ENCODE measurements around the gene GABRG3. TPM values are rescaled to one million over a fixed set of nuclear protein-coding genes. Genes with fewer than 3 reads are reported as not detected.

GABRG3 gene
- total RNA-seq, 1 donor from 2014 or later, result 0.54 TPM

DNA sequence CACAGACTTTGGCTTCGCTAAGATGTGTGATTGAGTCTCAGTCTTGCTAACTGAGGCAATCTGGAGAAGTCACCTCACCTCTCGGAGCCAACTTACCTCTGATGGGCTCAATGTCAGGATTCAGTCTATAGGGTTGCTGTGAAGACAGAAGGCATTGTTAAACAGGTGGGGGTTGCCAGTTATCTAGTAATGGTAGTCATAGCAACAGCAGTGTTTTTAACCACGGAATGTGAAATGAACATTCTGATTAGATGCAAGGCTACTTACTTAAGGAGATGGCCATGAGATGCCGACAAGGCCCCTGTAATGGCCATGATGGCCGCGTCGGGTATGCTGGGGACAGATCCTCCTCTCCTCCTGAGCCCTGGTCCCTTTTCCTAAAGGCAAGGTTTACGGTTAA, 243.1 kb downstream of the GABRG3 start:
- no peaks in the 10 kb centered on the region for H3K36me3 ChIP-seq (ENCODE audit: insufficient read depth, low read length)
- no peak overlapping the region for H3K4me3 ChIP-seq (ENCODE audit: insufficient read depth, low read depth, low read length)
- H3K27me3 Mint-ChIP-seq (ENCODE audit: low read depth, unreplicated experiment), result no peaks in the 10 kb centered on the region
- no peaks in the 10 kb centered on the region for H4K20me1 ChIP-seq (ENCODE audit: insufficient read depth, low read length)
- H3K27ac ChIP-seq (ENCODE audit: low read depth, low read length), result no peak overlapping the region
- H3K27ac Mint-ChIP-seq (ENCODE audit: unreplicated experiment), result peak overlapping the region; percentile 50
- H3K9ac ChIP-seq (ENCODE audit: low read length), result no peak overlapping the region
- H3K36me3 Mint-ChIP-seq (ENCODE audit: low read depth, unreplicated experiment), result no peaks in the 10 kb centered on the region
- no peak for TF ChIP-seq EZH2 (IDR thresholded peaks at IDR 0.05; ENCODE audit: insufficient read depth, low read length)
- H3K4me3 Mint-ChIP-seq (ENCODE audit: unreplicated experiment), result no peak overlapping the region
- H3K27me3 ChIP-seq (ENCODE audit: insufficient read depth, low read length), result no peaks in the 10 kb centered on the region
- H3K4me2 ChIP-seq (ENCODE audit: low read length), result no peak overlapping the region
- peaks cover 2% of the 10 kb centered on the region for H3K9me3 Mint-ChIP-seq (ENCODE audit: unreplicated experiment)
- no peaks in the 10 kb centered on the region for H3K4me1 ChIP-seq (ENCODE audit: insufficient read depth, low read length)
- H3K9me3 ChIP-seq (ENCODE audit: insufficient read depth, low read depth, low read length), result no peaks in the 10 kb centered on the region
- H2AFZ ChIP-seq (ENCODE audit: low read depth, low read length), result no peak overlapping the region
- no peak for DNase-seq (ENCODE audit: low read depth)
- peaks cover 4% of the 10 kb centered on the region for H3K4me1 Mint-ChIP-seq (ENCODE audit: low read depth, unreplicated experiment)
- FAIRE-seq, result no peak
- no peaks in the 10 kb centered on the region for H3K79me2 ChIP-seq (ENCODE audit: insufficient read depth, low read length)

GRCh38 chr15:27214961-27215360, 244.0 kb downstream of the GABRG3 start:
- no peak overlapping the region for H3K4me2 ChIP-seq (ENCODE audit: low read length)
- FAIRE-seq, result no peak
- H3K27ac ChIP-seq (ENCODE audit: low read depth, low read length), result no peak overlapping the region
- no peaks in the 10 kb centered on the region for H3K27me3 ChIP-seq (ENCODE audit: insufficient read depth, low read length)
- DNase-seq (ENCODE audit: low read depth), result no peak
- H3K9me3 ChIP-seq (ENCODE audit: insufficient read depth, low read depth, low read length), result no peaks in the 10 kb centered on the region
- Mint-ChIP-seq H3K9me3 (ENCODE audit: unreplicated experiment) (peaks cover 2% of the 10 kb centered on the region), H3K4me3 (ENCODE audit: unreplicated experiment) (no peak overlapping the region), H3K27ac (ENCODE audit: unreplicated experiment) (no peak overlapping the region), H3K27me3 (ENCODE audit: low read depth, unreplicated experiment) (no peaks in the 10 kb centered on the region), H3K4me1 (ENCODE audit: low read depth, unreplicated experiment) (peaks cover 4% of the 10 kb centered on the region), H3K36me3 (ENCODE audit: low read depth, unreplicated experiment) (no peaks in the 10 kb centered on the region)
- H2AFZ ChIP-seq (ENCODE audit: low read depth, low read length), result no peak overlapping the region
- no peak overlapping the region for H3K4me3 ChIP-seq (ENCODE audit: insufficient read depth, low read depth, low read length)
- no peaks in the 10 kb centered on the region for H4K20me1 ChIP-seq (ENCODE audit: insufficient read depth, low read length)
- no peaks in the 10 kb centered on the region for H3K79me2 ChIP-seq (ENCODE audit: insufficient read depth, low read length)
- H3K9ac ChIP-seq (ENCODE audit: low read length), result no peak overlapping the region
- no peaks in the 10 kb centered on the region for H3K36me3 ChIP-seq (ENCODE audit: insufficient read depth, low read length)
- H3K4me1 ChIP-seq (ENCODE audit: insufficient read depth, low read length), result no peaks in the 10 kb centered on the region
- TF ChIP-seq CTCF (IDR thresholded peaks at IDR 0.05; ENCODE audit: insufficient read depth, low read depth, low read length) (no peak), EZH2 (IDR thresholded peaks at IDR 0.05; ENCODE audit: insufficient read depth, low read length) (no peak)

DNA sequence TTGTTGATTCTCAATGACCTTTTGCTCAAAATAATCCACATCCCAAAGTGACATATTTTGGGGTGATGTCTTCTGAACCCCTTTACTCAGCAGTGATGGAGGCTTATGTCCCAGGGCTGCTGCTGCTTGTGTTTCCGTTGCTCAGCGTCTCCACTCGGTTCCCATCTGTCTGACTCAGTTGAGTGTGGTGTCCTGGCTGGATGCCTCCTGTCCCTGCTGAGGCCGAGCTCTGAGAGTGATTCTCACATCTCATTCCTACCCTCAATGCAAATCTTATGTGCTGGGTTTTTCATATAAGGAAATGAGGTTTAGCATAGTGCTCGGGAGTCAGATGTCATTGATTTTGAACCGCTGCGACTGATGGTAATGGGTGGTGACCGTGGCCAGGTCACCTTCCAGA, 247.4 kb downstream of the GABRG3 start:
- H3K36me3 Mint-ChIP-seq (ENCODE audit: low read depth, unreplicated experiment), result no peaks in the 10 kb centered on the region
- no peak for DNase-seq (ENCODE audit: low read depth)
- Histone ChIP-seq H3K9me3 (ENCODE audit: insufficient read depth, low read depth, low read length) (no peaks in the 10 kb centered on the region), H3K4me3 (ENCODE audit: insufficient read depth, low read depth, low read length) (no peak overlapping the region), H4K20me1 (ENCODE audit: insufficient read depth, low read length) (no peaks in the 10 kb centered on the region), H3K79me2 (ENCODE audit: insufficient read depth, low read length) (no peaks in the 10 kb centered on the region), H3K27ac (ENCODE audit: low read depth, low read length) (no peak overlapping the region), H3K9ac (ENCODE audit: low read length) (no peak overlapping the region), H3K27me3 (ENCODE audit: insufficient read depth, low read length) (no peaks in the 10 kb centered on the region), H2AFZ (ENCODE audit: low read depth, low read length) (no peak overlapping the region), H3K4me1 (ENCODE audit: insufficient read depth, low read length) (peaks cover 10% of the 10 kb centered on the region), H3K4me2 (ENCODE audit: low read length) (no peak overlapping the region), H3K36me3 (ENCODE audit: insufficient read depth, low read length) (no peaks in the 10 kb centered on the region)
- no peaks in the 10 kb centered on the region for H3K27me3 Mint-ChIP-seq (ENCODE audit: low read depth, unreplicated experiment)
- H3K4me1 Mint-ChIP-seq (ENCODE audit: low read depth, unreplicated experiment), result peaks cover 10% of the 10 kb centered on the region
- H3K9me3 Mint-ChIP-seq (ENCODE audit: unreplicated experiment), result peaks cover 2% of the 10 kb centered on the region
- H3K4me3 Mint-ChIP-seq (ENCODE audit: unreplicated experiment), result no peak overlapping the region
- FAIRE-seq, result no peak
- TF ChIP-seq EZH2 (IDR thresholded peaks at IDR 0.05; ENCODE audit: insufficient read depth, low read length), result no peak
- TF ChIP-seq CTCF (IDR thresholded peaks at IDR 0.05; ENCODE audit: insufficient read depth, low read depth, low read length), result no peak
- H3K27ac Mint-ChIP-seq (ENCODE audit: unreplicated experiment), result no peak overlapping the region

Data from astrocyte (in vitro differentiated cells and primary cell).